AG09309 (cell line): ENCODE data around the gene SPIN2B.
"Not testable (repeated sequence)": the region's sequence is repeated elsewhere in the genome, so short reads cannot be mapped to it uniquely, and the experiment has no call there.

Source experiments
- DNase-seq: peaks from one replicate; pipeline ENCODE4 v3.0.0-alpha.2; 2010; ENCODE audit warnings: low read depth
- H3K4me3 ChIP-seq: 2 replicates; pipeline ENCODE4 v1.5.1; 2011; ENCODE audit warnings: mild to moderate bottlenecking, low read depth, low read length, moderate library complexity; ENCODE audit not compliant: control insufficient read depth
- CTCF ChIP-seq: IDR thresholded peaks from 2 replicates; pipeline ENCODE4 v1.5.1; 2011; ENCODE audit warnings: mild to moderate bottlenecking, low read depth, low read length, inconsistent platforms; ENCODE audit not compliant: insufficient read depth, control insufficient read depth; ENCODE audit errors: missing control alignments

Gene SPIN2B

GRCh38 chrX:57135287-57135686, 13.9 kb upstream of the SPIN2B start:
- TF ChIP-seq CTCF = no peak
- no peak for DNase-seq
- no peak overlapping the region for H3K4me3 ChIP-seq

DNA sequence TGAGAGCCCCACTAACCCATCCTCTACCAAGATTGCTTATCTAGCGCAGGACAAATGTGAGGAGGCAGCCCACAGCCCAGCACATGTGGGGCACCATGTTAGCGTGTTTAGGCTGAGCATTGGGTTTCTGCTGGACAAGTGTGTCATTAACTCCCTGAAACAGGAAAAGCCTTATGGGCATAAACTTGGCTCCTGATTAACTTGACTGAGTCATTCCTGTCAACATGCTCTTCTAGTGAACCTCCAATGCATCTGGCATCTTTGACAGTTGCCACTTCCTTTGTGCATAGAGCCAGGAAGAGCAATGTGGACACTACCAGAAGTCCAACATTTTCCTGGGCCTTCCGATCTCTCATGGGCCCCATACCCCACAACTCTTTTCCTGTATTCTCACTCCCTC, 13.4 kb upstream of the SPIN2B start:
- DNase-seq = no peak
- H3K4me3 ChIP-seq = no peak overlapping the region
- no peak for TF ChIP-seq CTCF

GRCh38 chrX:57133706-57134105, 12.4 kb upstream of the SPIN2B start:
- no peak for TF ChIP-seq CTCF
- no peak for DNase-seq
- H3K4me3 ChIP-seq = no peak overlapping the region

- DNase-seq, H3K4me3 ChIP-seq: not testable (repeated sequence)
These were observed 11.9 kb upstream of the SPIN2B start for GRCh38 chrX:57133284-57133683.

DNA sequence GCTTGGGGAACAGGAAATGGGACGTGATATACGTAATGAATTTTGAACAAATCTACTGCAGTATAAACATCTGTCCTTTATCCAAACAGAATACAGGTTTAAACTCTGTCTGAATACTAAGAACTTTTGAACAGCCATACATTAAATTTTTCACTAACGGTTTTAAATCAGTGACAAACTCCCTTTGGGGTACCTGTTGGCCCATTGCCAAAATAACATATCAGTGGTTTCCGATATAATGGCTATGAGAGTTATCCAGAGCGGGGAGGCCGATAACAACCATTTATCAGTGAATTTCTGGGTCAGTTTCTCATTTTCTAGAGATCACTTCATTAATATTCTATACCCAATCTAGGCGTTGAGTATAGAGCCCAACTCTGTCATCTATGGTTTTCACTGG, 10.7 kb upstream of the SPIN2B start:
- H3K4me3 ChIP-seq = no peak overlapping the region
- no peak for TF ChIP-seq CTCF
- DNase-seq = no peak

- no peak for TF ChIP-seq CTCF
- H3K4me3 ChIP-seq = peak overlapping the region; percentile 70
- DNase-seq = no peak
These were observed 468 bp upstream of the SPIN2B start for GRCh38 chrX:57121816-57122215.

DNA sequence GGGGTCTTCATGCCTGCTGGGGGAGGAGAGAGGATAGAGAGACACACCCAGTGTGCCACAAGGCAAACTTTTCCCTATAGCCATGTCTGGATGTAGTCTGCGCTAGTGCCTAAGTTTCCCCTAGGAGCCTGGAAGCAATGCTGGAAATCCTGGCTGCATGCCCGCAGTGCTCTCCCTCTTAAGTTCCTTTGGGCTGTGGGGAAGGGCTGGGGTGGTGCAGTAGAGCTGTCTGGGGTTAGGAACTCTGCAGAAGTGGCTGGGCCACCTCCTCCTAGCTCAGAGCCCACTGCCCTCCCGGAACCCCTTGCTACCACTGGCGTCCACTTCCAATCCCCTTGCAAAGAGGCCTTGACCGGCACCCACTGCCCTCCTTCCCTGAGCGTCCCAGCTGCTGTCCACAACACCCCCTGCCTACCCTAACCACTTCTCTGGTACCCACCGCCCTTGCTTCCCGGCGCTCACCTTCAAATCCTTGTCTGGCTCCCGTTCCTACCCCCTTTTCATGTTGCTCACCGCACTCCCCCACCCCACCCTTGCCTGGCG, 658 bp downstream of the SPIN2B start:
- peak overlapping the region; percentile 70 for H3K4me3 ChIP-seq
- DNase-seq = not testable (repeated sequence)

- no peak for DNase-seq
- no peak for TF ChIP-seq CTCF
- H3K4me3 ChIP-seq = no peak overlapping the region
These were observed 1.9 kb downstream of the SPIN2B start for GRCh38 chrX:57119416-57119815.

DNA sequence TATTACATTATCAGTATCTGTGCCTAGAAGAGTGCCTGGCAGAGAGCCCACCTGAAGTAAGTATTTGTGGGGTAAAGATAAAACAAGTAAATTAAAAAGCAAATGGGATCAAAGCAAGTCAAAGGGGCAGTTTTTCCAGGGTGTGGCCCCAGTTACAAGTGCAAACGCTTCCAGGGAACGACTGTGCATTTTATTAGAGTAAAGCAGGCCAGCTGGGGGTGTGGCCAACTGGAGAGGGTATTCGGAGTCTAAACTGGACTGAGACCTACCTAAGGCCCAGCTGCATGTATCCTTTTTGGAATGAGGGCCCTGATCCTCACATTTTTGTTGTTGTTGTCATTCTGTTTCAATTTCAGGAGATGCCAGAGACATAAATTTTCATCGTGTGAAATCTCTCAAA, 3.8 kb downstream of the SPIN2B start:
- H3K4me3 ChIP-seq, DNase-seq: not testable (repeated sequence)
